Progenitor cell of endocrine pancreas (in vitro differentiated cells): Measurements from ENCODE around the gene ATP6AP1. TPM values are rescaled to one million over a fixed set of nuclear protein-coding genes. Genes with fewer than 3 reads are reported as not detected.
"Not testable (repeated sequence)": the region's sequence is repeated elsewhere in the genome, so short reads cannot be mapped to it uniquely, and the experiment has no call there.

Experiments
- DNase-seq: peaks from one replicate; pipeline ENCODE4 v3.0.0; 2021; ENCODE audit warnings: low spot score; ENCODE audit not compliant: unreplicated experiment
- H3K27ac Mint-ChIP-seq: 2 replicates; pipeline ENCODE4 v1.8.0; 2021; ENCODE audit warnings: mild to moderate bottlenecking, moderate library complexity, mixed read lengths
- H3K27me3 Mint-ChIP-seq: 2 replicates; pipeline ENCODE4 v1.8.0; 2021; ENCODE audit warnings: mixed read lengths
- H3K36me3 Mint-ChIP-seq: 2 replicates; pipeline ENCODE4 v1.8.0; 2022; ENCODE audit warnings: mixed read lengths; ENCODE audit not compliant: insufficient read depth
- H3K4me1 Mint-ChIP-seq: 2 replicates; pipeline ENCODE4 v1.8.0; 2021; ENCODE audit warnings: low read depth, mixed read lengths
- H3K4me3 Mint-ChIP-seq: 2 replicates; pipeline ENCODE4 v1.8.0; 2021; ENCODE audit warnings: low read depth, mild to moderate bottlenecking, moderate library complexity, mixed read lengths
- H3K9me3 Mint-ChIP-seq: 2 replicates; pipeline ENCODE4 v1.8.0; 2021; ENCODE audit warnings: low read depth, mixed read lengths
- CTCF ChIP-seq: fragments of 200-600 bp; sonication (generic); IDR thresholded peaks from one replicate; pipeline ENCODE4 v1.5.0; 2021; ENCODE audit warnings: antibody characterized with exemption, mild to moderate bottlenecking; ENCODE audit not compliant: unreplicated experiment
- total RNA-seq: library from RNA; stranded (reverse); gene quantifications from 2 replicates; pipeline ENCODE4 v1.2.1, GENCODE V29; 2021

Gene ATP6AP1
- total RNA-seq, 1 donor from 2014 or later: 82.1 TPM

DNA sequence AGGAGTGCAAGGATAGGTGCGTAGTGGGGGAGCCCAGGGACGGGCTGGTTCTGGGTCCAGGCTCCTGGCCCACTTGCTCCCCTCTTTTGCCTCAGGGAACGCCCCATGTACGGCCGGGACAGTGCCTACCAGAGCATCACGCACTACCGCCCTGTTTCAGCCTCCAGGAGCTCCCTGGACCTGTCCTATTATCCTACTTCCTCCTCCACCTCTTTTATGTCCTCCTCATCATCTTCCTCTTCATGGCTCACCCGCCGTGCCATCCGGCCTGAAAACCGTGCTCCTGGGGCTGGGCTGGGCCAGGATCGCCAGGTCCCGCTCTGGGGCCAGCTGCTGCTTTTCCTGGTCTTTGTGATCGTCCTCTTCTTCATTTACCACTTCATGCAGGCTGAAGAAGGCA is 47.7 kb upstream of the ATP6AP1 start:
- Mint-ChIP-seq H3K9me3 (peaks cover 2% of the 10 kb centered on the region), H3K4me1 (peaks cover 9% of the 10 kb centered on the region), H3K27me3 (no peaks in the 10 kb centered on the region), H3K4me3 (peak overlapping the region; percentile 80), H3K36me3 (peaks cover 2% of the 10 kb centered on the region), H3K27ac (peak overlapping the region; percentile 95)
- no peak for DNase-seq
- no peak for TF ChIP-seq CTCF

GRCh38 chrX:154381271-154381670 is 47.2 kb upstream of the ATP6AP1 start:
- H3K27ac Mint-ChIP-seq: no peak overlapping the region
- no peaks in the 10 kb centered on the region for H3K27me3 Mint-ChIP-seq
- H3K9me3 Mint-ChIP-seq: peaks cover 2% of the 10 kb centered on the region
- peaks cover 9% of the 10 kb centered on the region for H3K4me1 Mint-ChIP-seq
- TF ChIP-seq CTCF: no peak
- DNase-seq: no peak
- H3K36me3 Mint-ChIP-seq: peaks cover 2% of the 10 kb centered on the region
- no peak overlapping the region for H3K4me3 Mint-ChIP-seq

DNA sequence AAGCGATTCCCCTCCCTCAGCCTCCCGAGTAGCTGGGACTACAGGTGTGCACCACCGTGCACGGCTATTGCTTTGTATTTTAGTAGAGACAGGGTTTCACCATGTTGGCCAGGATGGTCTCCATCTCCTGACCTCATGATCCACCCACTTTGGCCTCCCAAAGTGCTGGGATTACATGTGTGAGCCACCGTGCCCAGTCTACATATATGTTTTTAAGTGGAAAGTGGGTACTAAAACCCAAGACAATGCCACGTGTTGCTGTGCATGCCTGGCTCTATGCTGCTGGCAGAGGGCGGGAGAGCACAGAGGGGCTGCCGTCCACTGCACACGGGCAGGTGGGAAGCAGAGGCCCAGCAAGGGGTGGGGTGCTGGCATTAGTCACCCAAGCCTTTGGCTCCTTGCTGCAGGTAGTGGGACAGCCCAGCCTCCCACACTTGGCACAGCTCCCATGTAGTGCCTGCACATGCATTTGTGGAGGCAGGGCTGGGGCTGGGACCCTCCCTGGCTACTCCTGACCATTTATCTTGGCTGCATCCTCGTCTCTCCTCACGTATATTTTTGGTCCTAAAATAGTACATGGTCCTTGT is 45.9 kb upstream of the ATP6AP1 start:
- peaks cover 9% of the 10 kb centered on the region for H3K4me1 Mint-ChIP-seq

DNA sequence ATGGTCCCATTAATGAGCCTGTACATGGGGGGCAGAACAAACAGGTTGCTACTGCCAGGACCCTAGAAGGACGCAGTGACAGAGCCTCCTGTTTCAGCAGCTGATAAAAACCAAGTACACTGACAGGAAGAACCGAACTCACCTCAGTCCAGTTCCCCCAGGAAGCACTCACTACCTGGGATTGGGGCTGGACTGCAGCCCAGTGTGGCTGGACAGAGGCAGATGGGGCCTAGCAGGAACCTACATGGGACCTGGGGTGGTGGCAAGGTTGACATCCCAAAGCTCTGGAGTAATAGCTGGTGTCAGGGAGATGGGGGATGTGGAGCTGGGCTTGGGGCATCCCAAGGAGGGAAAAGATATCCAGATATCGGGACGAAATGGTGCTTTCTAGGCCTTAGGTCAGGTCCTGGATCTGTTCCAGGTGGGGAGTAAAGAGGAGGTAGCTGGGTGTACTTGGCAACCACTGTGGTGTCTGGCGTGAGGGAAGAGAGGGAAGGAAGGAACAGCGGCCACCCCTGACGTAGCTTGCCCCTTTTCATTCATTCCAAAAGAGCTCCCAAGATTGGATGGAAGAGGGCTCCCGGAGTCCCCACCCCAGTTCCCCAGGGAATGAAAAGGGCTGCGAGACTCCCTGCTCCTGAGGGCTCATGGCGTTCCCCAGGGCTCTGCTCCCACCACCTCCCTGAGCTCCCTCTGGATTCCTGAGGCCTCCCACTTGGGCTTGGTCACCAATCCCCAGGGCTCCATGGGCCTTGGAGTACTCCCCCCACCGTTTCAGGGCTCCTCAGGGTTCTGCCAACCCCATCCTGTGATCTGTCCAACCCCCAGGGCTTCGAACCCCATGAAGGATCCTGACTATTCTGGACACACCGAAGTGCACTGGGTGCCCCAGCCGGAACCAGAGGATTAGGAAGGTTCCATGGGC is 44.9 kb upstream of the ATP6AP1 start:
- Mint-ChIP-seq H3K27me3 (no peaks in the 10 kb centered on the region), H3K4me3 (no peak overlapping the region), H3K36me3 (peaks cover 2% of the 10 kb centered on the region), H3K27ac (no peak overlapping the region), H3K9me3 (no peaks in the 10 kb centered on the region), H3K4me1 (peaks cover 9% of the 10 kb centered on the region)
- no peak for TF ChIP-seq CTCF
- no peak for DNase-seq

More for the DNA sequence above, 45.9 kb upstream of the ATP6AP1 start:
- no peaks in the 10 kb centered on the region for H3K9me3 Mint-ChIP-seq
- no peak for DNase-seq
- H3K36me3 Mint-ChIP-seq: peaks cover 2% of the 10 kb centered on the region
- H3K27ac Mint-ChIP-seq: no peak overlapping the region
- no peak for TF ChIP-seq CTCF
- H3K27me3 Mint-ChIP-seq: no peaks in the 10 kb centered on the region
- no peak overlapping the region for H3K4me3 Mint-ChIP-seq

GRCh38 chrX:154384284-154384892 is 44.1 kb upstream of the ATP6AP1 start:
- peaks cover 9% of the 10 kb centered on the region for H3K4me1 Mint-ChIP-seq
- peak; percentile 41 for TF ChIP-seq CTCF
- H3K27ac Mint-ChIP-seq: no peak overlapping the region
- no peaks in the 10 kb centered on the region for H3K27me3 Mint-ChIP-seq
- no peak for DNase-seq
- H3K4me3 Mint-ChIP-seq: no peak overlapping the region
- peaks cover 2% of the 10 kb centered on the region for H3K36me3 Mint-ChIP-seq
- no peaks in the 10 kb centered on the region for H3K9me3 Mint-ChIP-seq

- not testable (repeated sequence) for H3K27ac Mint-ChIP-seq, H3K4me3 Mint-ChIP-seq, H3K9me3 Mint-ChIP-seq, H3K36me3 Mint-ChIP-seq, H3K4me1 Mint-ChIP-seq, H3K27me3 Mint-ChIP-seq, DNase-seq
These were observed 40.4 kb upstream of the ATP6AP1 start for GRCh38 chrX:154388094-154388493.

GRCh38 chrX:154388649-154389048 is 39.8 kb upstream of the ATP6AP1 start:
- not testable (repeated sequence) for H3K4me1 Mint-ChIP-seq, H3K4me3 Mint-ChIP-seq, H3K36me3 Mint-ChIP-seq, H3K27me3 Mint-ChIP-seq, H3K27ac Mint-ChIP-seq, H3K9me3 Mint-ChIP-seq, DNase-seq
